SK-N-MC (cell line): ENCODE measurements around the gene CADM4.

Experiments used
- EZH2 ChIP-seq: fragments of 200-600 bp; sonication (generic); IDR thresholded peaks from one replicate; pipeline ENCODE4 v1.6.1; 2017; ENCODE audit warnings: antibody characterized with exemption
- FOXP2 ChIP-seq: optimal IDR thresholded peaks from 2 replicates; pipeline ENCODE3; 2011; ENCODE audit warnings: mild to moderate bottlenecking, moderate library complexity; ENCODE audit not compliant: insufficient read depth; ENCODE audit errors: extremely low read length, control extremely low read depth
- POLR2AphosphoS5 ChIP-seq: IDR thresholded peaks from 2 replicates; pipeline ENCODE4 v1.6.1; 2012; ENCODE audit warnings: mild to moderate bottlenecking, low read depth, low read length, borderline replicate concordance

GRCh38 chr19:43616954-43617353 is 22.7 kb downstream of the CADM4 start:
- TF ChIP-seq EZH2 (no peak), POLR2AphosphoS5 (no peak), FOXP2 (no peak)
